ENCODE results near the gene KRTAP10-5. TPM values are rescaled to one million over a fixed set of nuclear protein-coding genes. Genes with fewer than 3 reads are reported as not detected.
"Not testable (repeated sequence)": the region's sequence is repeated elsewhere in the genome, so short reads cannot be mapped to it uniquely, and the experiment has no call there.

Gene KRTAP10-5, protein sequence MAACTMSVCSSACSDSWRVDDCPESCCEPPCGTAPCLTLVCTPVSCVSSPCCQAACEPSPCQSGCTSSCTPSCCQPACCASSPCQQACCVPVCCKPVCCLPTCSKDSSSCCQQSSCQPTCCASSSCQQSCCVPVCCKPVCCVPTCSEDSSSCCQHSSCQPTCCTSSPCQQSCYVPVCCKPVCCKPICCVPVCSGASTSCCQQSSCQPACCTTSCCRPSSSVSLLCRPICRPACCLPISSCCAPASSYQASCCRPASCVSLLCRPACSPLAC
- polyA plus RNA-seq (2012; ENCODE audit: low read depth, missing spikeins), result not detected

DNA sequence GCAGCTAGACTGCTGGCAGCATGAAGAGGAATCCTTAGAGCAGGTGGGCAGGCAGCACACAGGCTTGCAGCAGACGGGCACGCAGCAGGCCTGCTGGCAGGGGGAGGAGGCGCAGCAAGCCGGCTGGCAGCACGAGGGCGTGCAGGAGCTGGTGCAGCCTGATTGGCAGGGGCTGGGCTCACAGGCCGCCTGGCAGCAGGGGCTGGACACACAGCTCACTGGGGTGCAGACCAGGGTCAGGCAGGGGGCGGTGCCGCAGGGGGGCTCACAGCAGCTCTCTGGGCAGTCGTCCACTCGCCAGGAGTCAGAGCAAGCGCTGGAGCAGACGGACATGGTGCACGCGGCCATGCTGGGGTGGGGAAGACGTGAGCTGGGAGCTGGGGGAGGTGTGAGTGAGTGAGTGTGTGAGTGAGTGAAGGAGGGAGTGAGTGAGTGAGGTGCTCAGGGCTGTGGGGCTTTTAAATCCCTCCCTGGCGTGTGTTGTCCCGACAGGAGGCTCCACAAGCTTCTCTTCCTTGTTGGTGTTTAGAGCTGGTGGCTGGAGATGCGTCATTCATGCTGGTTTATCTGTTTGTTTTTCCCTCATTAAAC is at the start of gene KRTAP10-5:
KRTAP10-5 (minus strand) TSS at position 374 of the 591 bp plus-strand sequence; CDS start at position 348, 26 bp downstream.
- DNase-seq (ENCODE audit: insufficient read length, low spot score); FAIRE-seq: not testable (repeated sequence)

DNA sequence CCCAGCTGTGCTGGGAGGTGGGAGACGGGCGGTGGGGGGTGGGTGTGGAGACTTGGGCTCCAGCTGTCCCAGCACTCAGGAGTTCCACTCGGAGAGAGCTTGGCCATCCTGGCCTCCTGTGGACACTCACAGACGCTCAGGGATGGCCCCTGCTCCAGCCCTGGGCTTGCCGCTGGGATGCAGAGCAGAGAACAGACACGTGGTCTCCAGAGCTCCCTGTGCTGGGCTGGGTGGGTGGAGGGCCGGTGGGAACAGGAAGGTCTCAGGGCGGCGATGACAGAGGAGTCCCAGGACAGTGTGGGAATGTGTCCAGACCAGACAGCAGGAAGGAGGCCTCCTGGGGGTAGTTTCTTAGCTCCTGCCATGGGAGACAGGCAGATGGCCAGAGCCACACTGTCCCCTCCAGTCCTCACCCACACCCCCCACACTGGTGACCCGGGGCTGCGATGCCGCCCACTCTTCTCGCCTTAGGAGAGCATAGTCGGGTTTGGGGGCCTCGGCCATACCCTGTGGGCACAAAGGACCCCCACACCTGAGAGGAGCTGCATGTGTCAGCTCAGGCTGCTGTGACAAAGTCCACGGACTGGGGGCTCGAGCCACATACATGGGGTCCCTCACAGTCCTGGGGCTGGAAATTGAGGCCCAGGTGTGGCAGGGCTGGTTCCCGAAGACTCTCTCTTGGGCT is 48.4 kb upstream of the KRTAP10-5 start:
- TF ChIP-seq POU2F2 (IDR thresholded peaks at IDR 0.05; ENCODE audit: low read depth, low read length) (no peak), SPI1 (IDR thresholded peaks at IDR 0.05; ENCODE audit: low read depth, low read length) (no peak), TAF1 (IDR thresholded peaks at IDR 0.05; ENCODE audit: low read depth, low read length) (no peak), PAX5 (IDR thresholded peaks at IDR 0.05; ENCODE audit: insufficient read depth, low read length, severe bottlenecking) (no peak), POLR2AphosphoS5 (IDR thresholded peaks at IDR 0.05; ENCODE audit: low read depth, low read length) (no peak), POLR2A (IDR thresholded peaks at IDR 0.05; ENCODE audit: low read depth, low read length) (no peak)
- DNase-seq (ENCODE audit: insufficient read length, low spot score) (no peak), FAIRE-seq (no peak)

DNA sequence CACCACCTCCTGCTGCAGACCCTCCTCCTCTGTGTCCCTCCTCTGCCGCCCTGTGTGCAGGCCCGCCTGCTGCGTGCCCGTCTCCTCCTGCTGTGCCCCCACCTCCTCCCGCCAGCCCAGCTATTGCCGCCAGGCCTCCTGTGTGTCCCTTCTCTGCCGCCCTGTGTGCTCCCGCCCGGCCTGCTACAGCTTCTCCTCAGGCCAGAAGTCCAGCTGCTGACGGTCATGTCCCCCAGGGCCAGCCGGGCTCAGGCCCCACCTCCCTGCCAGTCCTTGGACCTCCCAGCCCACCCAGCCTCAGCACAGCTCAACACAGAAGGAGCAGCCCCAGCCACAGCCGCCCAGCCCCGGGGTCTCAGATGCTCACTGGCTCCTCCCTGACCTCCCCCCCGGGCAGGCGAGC is 47.4 kb upstream of the KRTAP10-5 start:
- not testable (repeated sequence) for FAIRE-seq; DNase-seq (ENCODE audit: insufficient read length, low spot score)

DNA sequence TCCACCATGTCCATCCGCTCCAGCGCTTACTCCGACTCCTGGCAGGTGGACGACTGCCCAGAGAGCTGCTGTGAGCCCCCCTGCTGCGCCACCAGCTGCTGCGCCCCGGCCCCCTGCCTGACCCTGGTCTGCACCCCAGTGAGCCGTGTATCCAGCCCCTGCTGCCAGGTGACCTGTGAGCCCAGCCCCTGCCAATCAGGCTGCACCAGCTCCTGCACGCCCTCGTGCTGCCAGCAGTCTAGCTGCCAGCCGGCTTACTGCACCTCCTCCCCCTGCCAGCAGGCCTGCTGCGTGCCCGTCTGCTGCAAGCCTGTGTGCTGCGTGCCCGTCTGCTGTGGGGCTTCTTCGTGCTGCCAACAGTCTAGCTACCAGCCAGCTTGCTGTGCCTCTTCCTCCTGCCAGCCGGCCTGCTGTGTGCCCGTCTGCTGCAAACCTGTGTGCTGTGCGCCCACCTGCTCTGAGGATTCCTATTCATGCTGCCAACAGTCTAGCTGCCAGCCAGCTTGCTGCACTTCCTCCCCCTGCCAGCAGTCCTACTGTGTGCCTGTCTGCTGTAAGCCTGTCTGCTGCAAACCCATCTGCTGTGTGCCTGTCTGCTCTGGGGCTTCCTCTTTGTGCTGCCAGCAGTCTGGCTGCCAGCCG is 46.9 kb upstream of the KRTAP10-5 start:
- DNase-seq (ENCODE audit: insufficient read length, low spot score); FAIRE-seq: not testable (repeated sequence)

DNA sequence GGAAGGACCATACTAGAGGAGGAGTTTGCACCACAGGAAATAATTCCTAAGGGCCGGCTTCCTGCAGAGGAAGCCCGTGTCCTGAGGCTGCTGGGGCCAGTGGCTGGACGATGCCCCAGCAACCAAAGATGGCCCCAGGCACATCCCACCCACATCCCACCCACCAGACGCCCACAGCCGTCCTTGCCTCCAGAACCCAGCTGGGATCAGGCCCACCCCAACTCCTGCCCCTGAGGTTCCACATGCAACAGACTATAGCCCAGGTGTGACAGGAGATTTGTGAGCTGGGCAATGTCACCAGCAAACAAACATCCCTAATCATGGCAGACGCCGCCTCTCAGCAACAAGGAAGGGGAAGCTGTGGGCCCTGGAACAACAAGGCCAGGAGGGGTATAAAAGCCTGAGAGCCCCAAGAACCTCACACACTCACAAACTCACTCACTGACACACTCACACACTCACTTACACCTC is 46.3 kb upstream of the KRTAP10-5 start, which contains the start of gene KRTAP10-9:
KRTAP10-9 (plus strand) TSS at position 421 of the 471 bp plus-strand sequence. CDS start 79 bp downstream, outside the sequence.
- TF ChIP-seq SPI1 (IDR thresholded peaks at IDR 0.05; ENCODE audit: low read depth, low read length) (no peak), POLR2A (IDR thresholded peaks at IDR 0.05; ENCODE audit: low read depth, low read length) (no peak), POU2F2 (IDR thresholded peaks at IDR 0.05; ENCODE audit: low read depth, low read length) (no peak), TAF1 (IDR thresholded peaks at IDR 0.05; ENCODE audit: low read depth, low read length) (no peak), POLR2AphosphoS5 (IDR thresholded peaks at IDR 0.05; ENCODE audit: low read depth, low read length) (no peak), PAX5 (IDR thresholded peaks at IDR 0.05; ENCODE audit: insufficient read depth, low read length, severe bottlenecking) (no peak)
- DNase-seq (ENCODE audit: insufficient read length, low spot score), result no peak
- no peak for FAIRE-seq

DNA sequence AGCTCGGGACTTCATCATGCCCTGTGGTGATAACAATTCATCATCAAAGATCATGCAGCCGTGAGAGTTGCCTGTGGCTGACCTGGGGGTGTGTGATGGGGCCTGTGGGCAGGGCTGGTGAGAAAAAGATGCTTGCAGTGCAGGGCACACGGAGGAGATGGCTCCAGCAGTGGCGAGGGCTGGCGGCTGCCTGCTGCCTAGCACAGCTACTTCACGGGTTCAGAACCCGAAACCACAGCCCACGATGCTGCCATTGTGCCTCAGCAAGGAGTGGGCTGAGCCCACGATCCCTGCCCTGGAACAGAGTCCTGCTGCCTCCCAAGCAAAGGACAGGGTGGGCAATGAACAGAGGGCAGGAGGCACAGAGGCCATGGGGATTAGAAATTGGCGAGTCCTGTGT is 45.9 kb upstream of the KRTAP10-5 start:
- no peak for FAIRE-seq
- TF ChIP-seq POLR2AphosphoS5 (IDR thresholded peaks at IDR 0.05; ENCODE audit: low read depth, low read length) (no peak), POU2F2 (IDR thresholded peaks at IDR 0.05; ENCODE audit: low read depth, low read length) (no peak), SPI1 (IDR thresholded peaks at IDR 0.05; ENCODE audit: low read depth, low read length) (no peak)
- DNase-seq (ENCODE audit: insufficient read length, low spot score), result no peak

DNA sequence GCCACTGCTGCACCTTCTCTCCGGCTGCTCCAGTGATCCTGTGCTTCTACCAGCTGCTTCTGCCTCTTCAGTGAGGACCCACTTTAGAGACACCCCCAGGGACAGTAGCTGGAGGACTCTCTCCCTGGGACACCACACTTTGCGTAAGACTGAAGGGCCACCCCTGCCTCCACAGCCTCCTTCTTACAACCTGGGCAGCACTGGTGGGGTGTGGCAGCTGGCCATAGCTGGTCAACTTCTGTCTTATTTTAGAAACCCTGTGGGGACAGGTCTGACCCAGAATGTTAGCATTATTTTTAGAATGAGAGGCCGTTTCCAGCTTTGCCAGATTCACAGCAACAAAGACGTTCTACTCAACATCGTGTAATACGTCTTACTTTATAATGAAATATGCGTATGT is 45.4 kb upstream of the KRTAP10-5 start:
- TF ChIP-seq SPI1 (IDR thresholded peaks at IDR 0.05; ENCODE audit: low read depth, low read length) (no peak), POU2F2 (IDR thresholded peaks at IDR 0.05; ENCODE audit: low read depth, low read length) (no peak), POLR2A (IDR thresholded peaks at IDR 0.05; ENCODE audit: low read depth, low read length) (no peak), POLR2AphosphoS5 (IDR thresholded peaks at IDR 0.05; ENCODE audit: low read depth, low read length) (no peak), TAF1 (IDR thresholded peaks at IDR 0.05; ENCODE audit: low read depth, low read length) (no peak), PAX5 (IDR thresholded peaks at IDR 0.05; ENCODE audit: insufficient read depth, low read length, severe bottlenecking) (no peak)
- FAIRE-seq (no peak), DNase-seq (ENCODE audit: insufficient read length, low spot score) (no peak)

DNA sequence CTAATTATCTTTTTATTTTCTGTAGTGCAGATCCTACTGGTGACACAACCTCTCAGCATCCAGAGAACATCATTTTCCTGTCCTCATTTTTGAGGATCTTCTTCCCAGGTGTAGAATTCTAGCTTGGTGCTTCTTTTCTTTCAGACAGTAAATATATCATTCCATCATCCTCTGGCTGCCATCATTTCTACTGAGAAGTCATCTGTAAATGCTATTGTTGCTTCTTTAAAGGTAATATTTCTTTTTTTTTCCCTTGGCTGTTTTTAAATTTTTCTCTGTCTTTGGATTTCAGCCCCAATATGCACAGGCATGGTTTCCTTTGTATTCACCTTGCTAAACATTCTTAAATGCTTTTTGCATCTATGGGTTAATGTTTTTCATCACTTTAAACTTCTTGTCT is 43.2 kb upstream of the KRTAP10-5 start:
- no peak for FAIRE-seq
- DNase-seq (ENCODE audit: insufficient read length, low spot score), result no peak
- TF ChIP-seq TAF1 (IDR thresholded peaks at IDR 0.05; ENCODE audit: low read depth, low read length), result no peak
- no peak for TF ChIP-seq PAX5 (IDR thresholded peaks at IDR 0.05; ENCODE audit: insufficient read depth, low read length, severe bottlenecking)
- TF ChIP-seq POLR2AphosphoS5 (IDR thresholded peaks at IDR 0.05; ENCODE audit: low read depth, low read length), result no peak
- TF ChIP-seq POU2F2 (IDR thresholded peaks at IDR 0.05; ENCODE audit: low read depth, low read length), result no peak
- TF ChIP-seq SPI1 (IDR thresholded peaks at IDR 0.05; ENCODE audit: low read depth, low read length), result no peak
- no peak for TF ChIP-seq POLR2A (IDR thresholded peaks at IDR 0.05; ENCODE audit: low read depth, low read length)

DNA sequence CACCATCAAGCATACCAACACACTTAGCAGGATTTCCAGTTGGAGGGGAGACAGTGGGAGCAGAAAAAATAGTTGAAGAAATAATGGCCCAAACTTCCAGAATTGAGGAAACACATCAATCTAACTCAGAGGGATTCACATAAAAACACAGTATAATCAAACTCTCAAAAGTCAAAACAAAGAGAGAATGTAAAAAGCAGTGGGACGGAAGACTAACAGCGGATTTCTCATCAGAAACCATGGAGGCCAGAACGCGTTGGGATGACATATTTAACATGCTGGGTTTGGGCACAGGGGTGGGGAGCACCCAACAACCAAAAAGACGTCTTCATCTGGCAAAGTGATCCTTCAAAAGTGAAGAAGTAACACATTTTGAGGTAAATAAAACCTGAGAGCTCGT is 39.5 kb upstream of the KRTAP10-5 start:
- no peak for FAIRE-seq

DNA sequence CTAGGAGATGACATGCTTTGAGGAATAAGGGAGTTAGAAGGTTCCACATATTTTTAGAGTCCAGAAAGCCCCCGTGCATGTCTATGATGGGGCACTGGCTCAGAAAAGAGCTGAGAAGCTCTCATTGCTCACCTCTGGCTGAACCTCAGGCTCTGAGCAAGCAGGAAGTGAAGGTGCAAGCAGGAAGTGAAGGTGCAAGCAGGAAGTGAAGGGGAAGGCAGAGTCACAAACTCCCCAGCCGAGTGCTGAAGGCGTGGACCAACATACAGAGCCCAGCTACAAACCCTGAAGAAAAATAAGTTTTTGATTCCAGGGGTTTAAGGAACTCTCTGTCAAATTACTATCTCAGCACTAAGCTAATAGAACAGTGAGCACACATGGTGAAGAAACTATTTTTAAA is 38.5 kb upstream of the KRTAP10-5 start:
- DNase-seq (ENCODE audit: insufficient read length, low spot score), result no peak
- no peak for FAIRE-seq
- TF ChIP-seq PAX5 (IDR thresholded peaks at IDR 0.05; ENCODE audit: insufficient read depth, low read length, severe bottlenecking) (no peak), POU2F2 (IDR thresholded peaks at IDR 0.05; ENCODE audit: low read depth, low read length) (no peak), SPI1 (IDR thresholded peaks at IDR 0.05; ENCODE audit: low read depth, low read length) (no peak), POLR2A (IDR thresholded peaks at IDR 0.05; ENCODE audit: low read depth, low read length) (no peak), POLR2AphosphoS5 (IDR thresholded peaks at IDR 0.05; ENCODE audit: low read depth, low read length) (no peak), TAF1 (IDR thresholded peaks at IDR 0.05; ENCODE audit: low read depth, low read length) (no peak)

More for the DNA sequence above, 39.5 kb upstream of the KRTAP10-5 start:
- no peak for DNase-seq (ENCODE audit: insufficient read length, low spot score)
- TF ChIP-seq TAF1 (IDR thresholded peaks at IDR 0.05; ENCODE audit: low read depth, low read length), result no peak
- no peak for TF ChIP-seq POLR2A (IDR thresholded peaks at IDR 0.05; ENCODE audit: low read depth, low read length)
- no peak for TF ChIP-seq PAX5 (IDR thresholded peaks at IDR 0.05; ENCODE audit: insufficient read depth, low read length, severe bottlenecking)
- no peak for TF ChIP-seq POU2F2 (IDR thresholded peaks at IDR 0.05; ENCODE audit: low read depth, low read length)
- no peak for TF ChIP-seq POLR2AphosphoS5 (IDR thresholded peaks at IDR 0.05; ENCODE audit: low read depth, low read length)
- no peak for TF ChIP-seq SPI1 (IDR thresholded peaks at IDR 0.05; ENCODE audit: low read depth, low read length)

Data from GM12891 (cell line).